Trophoblast cell (in vitro differentiated cells and primary cell): ENCODE results near the gene CAPZB.

ENCODE experiments used
- DNase-seq, 2 donors: peaks; one replicate each; pipeline ENCODE4 v3.0.0-alpha.2; 2016
- H2AFZ ChIP-seq: 2 replicates; pipeline ENCODE4 v1.6.1; 2013; ENCODE audit warnings: low read length, moderate library complexity, mild to moderate bottlenecking; ENCODE audit not compliant: insufficient read depth, poor library complexity
- H2AK5ac ChIP-seq: 2 replicates; pipeline ENCODE4 v1.6.1; 2013; ENCODE audit warnings: mild to moderate bottlenecking, low read length
- H2BK120ac ChIP-seq: 2 replicates; pipeline ENCODE4 v1.6.1; 2013; ENCODE audit warnings: low read length, mild to moderate bottlenecking, moderate library complexity; ENCODE audit not compliant: insufficient read depth, poor library complexity
- H2BK12ac ChIP-seq: 2 replicates; pipeline ENCODE4 v1.6.1; 2013; ENCODE audit warnings: mild to moderate bottlenecking, low read length, moderate library complexity
- H2BK5ac ChIP-seq: 2 replicates; pipeline ENCODE4 v1.6.1; 2013; ENCODE audit warnings: low read length, low read depth, moderate library complexity, mild to moderate bottlenecking; ENCODE audit not compliant: poor library complexity
- H3K14ac ChIP-seq: 2 replicates; pipeline ENCODE4 v1.6.1; 2013; ENCODE audit warnings: mild to moderate bottlenecking, low read length
- H3K18ac ChIP-seq: 2 replicates; pipeline ENCODE4 v1.6.1; 2013; ENCODE audit warnings: mild to moderate bottlenecking, low read length
- H3K23ac ChIP-seq: 2 replicates; pipeline ENCODE4 v1.6.1; 2013; ENCODE audit warnings: low read length
- H3K27ac ChIP-seq: 2 replicates; pipeline ENCODE4 v1.5.1; 2013; ENCODE audit warnings: low read depth, mild to moderate bottlenecking, inconsistent platforms, low read length, moderate library complexity
- H3K27me3 ChIP-seq: 2 replicates; pipeline ENCODE4 v1.6.1; 2013; ENCODE audit warnings: inconsistent platforms, mild to moderate bottlenecking, low read length, moderate library complexity; ENCODE audit not compliant: insufficient read depth
- H3K36me3 ChIP-seq, 2 experiments: 1 replicate in 1 of 2; 2 replicates in 1 of 2; pipeline ENCODE4 v1.6.1; 2013; ENCODE audit warnings: low read length in 2 of 2, mild to moderate bottlenecking in 2 of 2, moderate library complexity in 1 of 2; ENCODE audit not compliant: insufficient read depth in 2 of 2, control insufficient read depth in 1 of 2
- H3K4ac ChIP-seq: 2 replicates; pipeline ENCODE4 v1.6.1; 2013; ENCODE audit warnings: low read depth, mild to moderate bottlenecking, low read length, moderate library complexity
- H3K4me1 ChIP-seq, 2 experiments: 1 replicate in 1 of 2; 2 replicates in 1 of 2; pipeline ENCODE4 v1.6.1; 2013; ENCODE audit warnings: low read length in 2 of 2, mild to moderate bottlenecking in 2 of 2, moderate library complexity in 1 of 2; ENCODE audit not compliant: insufficient read depth in 2 of 2, control insufficient read depth in 1 of 2
- H3K4me2 ChIP-seq: 2 replicates; pipeline ENCODE4 v1.6.1; 2013; ENCODE audit warnings: inconsistent platforms, mild to moderate bottlenecking, low read length, moderate library complexity
- H3K4me3 ChIP-seq: 2 replicates; pipeline ENCODE4 v1.5.1; 2013; ENCODE audit warnings: mild to moderate bottlenecking, low read depth, low read length, inconsistent platforms
- H3K79me1 ChIP-seq: one replicate; pipeline ENCODE4 v1.6.1; 2013; ENCODE audit warnings: low read length
- H3K79me2 ChIP-seq: 2 replicates; pipeline ENCODE4 v1.6.1; 2013; ENCODE audit warnings: low read length, mild to moderate bottlenecking; ENCODE audit not compliant: control insufficient read depth, insufficient read depth, poor library complexity
- H3K9ac ChIP-seq: 2 replicates; pipeline ENCODE4 v1.6.1; 2013; ENCODE audit warnings: mild to moderate bottlenecking, low read length
- H3K9me3 ChIP-seq: 2 replicates; pipeline ENCODE4 v1.6.1; 2013; ENCODE audit warnings: low read depth, mild to moderate bottlenecking, control low read depth, inconsistent platforms, low read length; ENCODE audit not compliant: insufficient read depth
- H4K12ac ChIP-seq: 2 replicates; pipeline ENCODE4 v1.6.1; 2013; ENCODE audit warnings: low read depth, mild to moderate bottlenecking, low read length, moderate library complexity
- H4K8ac ChIP-seq: 2 replicates; pipeline ENCODE4 v1.6.1; 2013; ENCODE audit warnings: low read depth, mild to moderate bottlenecking, low read length, moderate library complexity
- H4K91ac ChIP-seq: one replicate; pipeline ENCODE4 v1.6.1; 2013; ENCODE audit warnings: low read depth, mild to moderate bottlenecking, low read length, moderate library complexity
- WGBS: extraction: QIAGEN DNeasy Blood & Tissue Kit; methylation state at CpG from one replicate; pipeline ENCODE4 v1.1.7; 2013; ENCODE audit warnings: missing lambda C conversion rate; ENCODE audit not compliant: insufficient read length, insufficient coverage; ENCODE audit errors: extremely low coverage; 5-methylcytosine and 5-hydroxymethylcytosine counted together

The CAPZB gene

GRCh38 chr1:19435181-19435580, 50.2 kb downstream of the CAPZB start:
- Histone ChIP-seq H4K8ac (no peak overlapping the region), H3K4me1 (peaks cover 9 to 19% of the 10 kb centered on the region in 2 experiments), H3K4ac (peak overlapping the region; percentile 87), H3K4me2 (no peak overlapping the region), H3K18ac (no peak overlapping the region), H3K79me2 (peaks cover 19% of the 10 kb centered on the region), H3K9ac (no peak overlapping the region), H3K23ac (no peak overlapping the region), H2AFZ (no peak overlapping the region), H3K4me3 (no peak overlapping the region), H4K91ac (no peak overlapping the region), H3K79me1 (no peaks in the 10 kb centered on the region), H3K36me3 (peaks cover 6 to 16% of the 10 kb centered on the region in 2 experiments), H3K14ac (no peak overlapping the region), H3K27ac (no peak overlapping the region), H2BK12ac (no peak overlapping the region), H3K27me3 (no peaks in the 10 kb centered on the region), H2BK5ac (no peak overlapping the region), H3K9me3 (no peaks in the 10 kb centered on the region), H2AK5ac (no peak overlapping the region), H4K12ac (no peak overlapping the region), H2BK120ac (no peak overlapping the region)
- WGBS: no CpG with 5 or more reads among the region's 4 CpGs
- DNase-seq: no peak

DNA sequence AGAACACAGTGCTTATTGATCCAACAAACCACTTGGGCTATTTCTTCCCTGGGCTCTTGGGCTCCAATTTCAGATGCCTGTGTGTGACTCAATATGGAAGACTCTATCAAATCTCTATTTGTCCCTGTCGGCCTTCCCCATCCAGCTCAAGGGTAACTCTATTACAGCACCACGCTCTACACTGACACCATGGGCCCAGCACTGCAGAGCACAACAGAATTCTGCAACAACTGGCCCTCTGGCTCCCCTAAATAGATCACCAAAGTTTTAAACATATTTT, 51.7 kb downstream of the CAPZB start:
- Histone ChIP-seq H2AK5ac (no peak overlapping the region), H3K27ac (no peak overlapping the region), H3K79me2 (peaks cover 25% of the 10 kb centered on the region), H4K8ac (no peak overlapping the region), H3K4me3 (no peak overlapping the region), H3K18ac (no peak overlapping the region), H2BK5ac (no peak overlapping the region), H3K4ac (peak overlapping the region; percentile 30), H3K27me3 (no peaks in the 10 kb centered on the region), H2AFZ (no peak overlapping the region), H3K23ac (no peak overlapping the region), H2BK12ac (no peak overlapping the region), H3K4me2 (no peak overlapping the region), H4K12ac (no peak overlapping the region), H3K79me1 (no peaks in the 10 kb centered on the region), H4K91ac (no peak overlapping the region), H3K14ac (no peak overlapping the region), H3K4me1 (peaks cover 14 to 28% of the 10 kb centered on the region in 2 experiments), H3K9ac (no peak overlapping the region), H3K36me3 (peaks cover 6 to 16% of the 10 kb centered on the region in 2 experiments), H3K9me3 (no peaks in the 10 kb centered on the region), H2BK120ac (no peak overlapping the region)
- no peak for DNase-seq
- no CpG with 5 or more reads among the region's 2 CpGs for WGBS

DNA sequence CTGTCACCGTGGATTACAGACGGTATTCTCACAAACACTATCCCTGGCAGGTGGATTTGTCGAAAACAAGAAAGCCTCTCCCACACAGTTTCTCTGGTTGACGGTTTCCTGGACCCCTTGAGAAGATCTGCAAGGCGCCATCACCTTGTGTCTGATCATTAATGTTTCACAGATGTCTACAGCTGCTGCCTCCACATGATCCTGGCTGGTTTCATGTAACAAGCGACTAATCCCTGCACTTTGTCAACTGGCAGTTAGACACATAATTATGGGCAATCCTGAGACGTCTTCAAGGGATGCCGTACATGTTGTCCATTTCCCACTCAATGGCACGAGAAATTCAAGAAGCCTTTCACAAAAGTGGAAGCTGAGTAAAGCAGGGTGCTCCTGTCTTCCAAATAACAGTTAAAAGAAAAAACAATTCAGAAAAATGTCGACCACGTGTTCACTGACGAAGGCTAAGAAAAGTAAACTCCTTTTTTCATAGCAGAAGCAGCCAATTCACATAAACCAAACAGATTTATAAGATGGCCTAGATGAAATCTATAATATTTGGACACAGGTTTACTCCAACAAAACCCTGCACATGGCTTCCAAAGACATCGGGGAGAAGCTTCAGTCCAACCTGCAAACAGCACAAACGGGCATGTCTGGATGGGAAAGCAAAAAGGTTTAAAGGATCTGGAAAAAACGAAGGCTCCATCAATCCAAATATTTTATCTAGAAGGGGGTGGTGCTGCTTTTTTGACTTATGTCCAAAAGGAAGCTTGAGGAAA, 52.2 kb downstream of the CAPZB start:
- peaks cover 27% of the 10 kb centered on the region for H3K79me2 ChIP-seq
- H3K27me3 ChIP-seq: no peaks in the 10 kb centered on the region
- no peak overlapping the region for H2AFZ ChIP-seq

GRCh38 chr1:19430121-19431068, 54.9 kb downstream of the CAPZB start:
- Histone ChIP-seq H3K23ac (no peak overlapping the region), H3K4ac (peak overlapping the region; percentile 74), H3K4me2 (no peak overlapping the region), H3K79me1 (no peaks in the 10 kb centered on the region), H2BK5ac (no peak overlapping the region), H3K27me3 (no peaks in the 10 kb centered on the region), H2AK5ac (no peak overlapping the region), H3K9me3 (no peaks in the 10 kb centered on the region), H2AFZ (no peak overlapping the region), H3K18ac (no peak overlapping the region), H3K14ac (no peak overlapping the region), H4K8ac (no peak overlapping the region), H3K9ac (no peak overlapping the region), H3K4me1 (peaks cover 18 to 30% of the 10 kb centered on the region in 2 experiments), H4K91ac (no peak overlapping the region), H4K12ac (no peak overlapping the region), H3K36me3 (peaks cover 3 to 6% of the 10 kb centered on the region in 2 experiments), H3K79me2 (peaks cover 32% of the 10 kb centered on the region), H3K27ac (no peak overlapping the region), H3K4me3 (no peak overlapping the region), H2BK120ac (no peak overlapping the region), H2BK12ac (no peak overlapping the region)
- peak in 1 of 2 donors; percentile 21 for DNase-seq
- WGBS: no CpG with 5 or more reads among the region's 16 CpGs

More for the DNA sequence above, 52.2 kb downstream of the CAPZB start:
- H2BK120ac ChIP-seq: no peak overlapping the region
- H3K4me3 ChIP-seq: no peak overlapping the region
- no CpG with 5 or more reads among the region's 15 CpGs for WGBS
- no peak overlapping the region for H4K91ac ChIP-seq
- H2BK5ac ChIP-seq: no peak overlapping the region
- H4K8ac ChIP-seq: no peak overlapping the region
- no peak overlapping the region for H2BK12ac ChIP-seq
- H3K9me3 ChIP-seq: no peaks in the 10 kb centered on the region
- no peak overlapping the region for H3K18ac ChIP-seq
- no peak for DNase-seq
- H3K4ac ChIP-seq: peak overlapping the region; percentile 12
- no peak overlapping the region for H3K9ac ChIP-seq
- peak overlapping the region; percentile 24 for H3K27ac ChIP-seq
- H3K23ac ChIP-seq: no peak overlapping the region
- H3K4me2 ChIP-seq: no peak overlapping the region
- H3K4me1 ChIP-seq: peaks cover 14 to 28% of the 10 kb centered on the region in 2 experiments
- no peak overlapping the region for H3K14ac ChIP-seq
- H4K12ac ChIP-seq: no peak overlapping the region
- peaks cover 5 to 16% of the 10 kb centered on the region in 2 experiments for H3K36me3 ChIP-seq
- H2AK5ac ChIP-seq: no peak overlapping the region
- H3K79me1 ChIP-seq: no peaks in the 10 kb centered on the region
